AG08395 (cell line): Measurements from ENCODE around the gene DSCAM.
"Not testable (repeated sequence)": the region's sequence is repeated elsewhere in the genome, so short reads cannot be mapped to it uniquely, and the experiment has no call there.

Experiments used
- DNase-seq: peaks from one replicate; pipeline ENCODE4 v3.0.0; 2012; ENCODE audit warnings: mixed read lengths, low spot score

DSCAM gene

GRCh38 chr21:40242586-40243265 is 604.2 kb downstream of the DSCAM start:
- no peak for DNase-seq

- no peak for DNase-seq
These were observed 611.4 kb downstream of the DSCAM start for GRCh38 chr21:40235528-40235927.

- no peak for DNase-seq
These were observed 615.0 kb downstream of the DSCAM start for GRCh38 chr21:40231979-40232378.

- DNase-seq = no peak
These were observed 619.9 kb downstream of the DSCAM start for GRCh38 chr21:40227096-40227495.

GRCh38 chr21:40215941-40216340 is 631.0 kb downstream of the DSCAM start:
- DNase-seq = no peak

- no peak for DNase-seq
These were observed 636.7 kb downstream of the DSCAM start for GRCh38 chr21:40210251-40210650.

GRCh38 chr21:40208948-40209345 is 638.0 kb downstream of the DSCAM start:
- DNase-seq = no peak

- DNase-seq = no peak
These were observed 638.6 kb downstream of the DSCAM start for GRCh38 chr21:40208206-40208947.

GRCh38 chr21:40200946-40201345 is 646.0 kb downstream of the DSCAM start:
- no peak for DNase-seq

- no peak for DNase-seq
These were observed 646.8 kb downstream of the DSCAM start for GRCh38 chr21:40200126-40200525.

- no peak for DNase-seq
These were observed 652.6 kb downstream of the DSCAM start for GRCh38 chr21:40194185-40194980.

- DNase-seq = no peak
These were observed 655.3 kb downstream of the DSCAM start for GRCh38 chr21:40191616-40192015.

GRCh38 chr21:40191196-40191595 is 655.8 kb downstream of the DSCAM start:
- no peak for DNase-seq

- DNase-seq = no peak
These were observed 658.9 kb downstream of the DSCAM start for GRCh38 chr21:40187946-40188654.

- DNase-seq = no peak
These were observed 659.7 kb downstream of the DSCAM start for GRCh38 chr21:40187244-40187643.

- peak; percentile 5 for DNase-seq
These were observed 660.9 kb downstream of the DSCAM start for GRCh38 chr21:40186045-40186444.

GRCh38 chr21:40185208-40185607 is 661.8 kb downstream of the DSCAM start:
- no peak for DNase-seq

- DNase-seq = not testable (repeated sequence)
These were observed 664.5 kb downstream of the DSCAM start for GRCh38 chr21:40182491-40182890.

GRCh38 chr21:40179166-40179565 is 667.8 kb downstream of the DSCAM start:
- DNase-seq = no peak

- DNase-seq = no peak
These were observed 668.2 kb downstream of the DSCAM start for GRCh38 chr21:40178726-40179125.

GRCh38 chr21:40177979-40178378 is 669.0 kb downstream of the DSCAM start:
- no peak for DNase-seq

GRCh38 chr21:40176724-40177123 is 670.2 kb downstream of the DSCAM start:
- DNase-seq = no peak
